Activated CD4-positive, CD25-positive, alpha-beta regulatory T cell (primary cell): Measurements from ENCODE around the gene HNRNPC.
"Not testable (repeated sequence)": the region's sequence is repeated elsewhere in the genome, so short reads cannot be mapped to it uniquely, and the experiment has no call there.

Experiments used
- DNase-seq, 4 experiments: peaks; one replicate each; lab custom pipeline; 2025; lab: John Stamatoyannopoulos, UW

The HNRNPC gene

DNA sequence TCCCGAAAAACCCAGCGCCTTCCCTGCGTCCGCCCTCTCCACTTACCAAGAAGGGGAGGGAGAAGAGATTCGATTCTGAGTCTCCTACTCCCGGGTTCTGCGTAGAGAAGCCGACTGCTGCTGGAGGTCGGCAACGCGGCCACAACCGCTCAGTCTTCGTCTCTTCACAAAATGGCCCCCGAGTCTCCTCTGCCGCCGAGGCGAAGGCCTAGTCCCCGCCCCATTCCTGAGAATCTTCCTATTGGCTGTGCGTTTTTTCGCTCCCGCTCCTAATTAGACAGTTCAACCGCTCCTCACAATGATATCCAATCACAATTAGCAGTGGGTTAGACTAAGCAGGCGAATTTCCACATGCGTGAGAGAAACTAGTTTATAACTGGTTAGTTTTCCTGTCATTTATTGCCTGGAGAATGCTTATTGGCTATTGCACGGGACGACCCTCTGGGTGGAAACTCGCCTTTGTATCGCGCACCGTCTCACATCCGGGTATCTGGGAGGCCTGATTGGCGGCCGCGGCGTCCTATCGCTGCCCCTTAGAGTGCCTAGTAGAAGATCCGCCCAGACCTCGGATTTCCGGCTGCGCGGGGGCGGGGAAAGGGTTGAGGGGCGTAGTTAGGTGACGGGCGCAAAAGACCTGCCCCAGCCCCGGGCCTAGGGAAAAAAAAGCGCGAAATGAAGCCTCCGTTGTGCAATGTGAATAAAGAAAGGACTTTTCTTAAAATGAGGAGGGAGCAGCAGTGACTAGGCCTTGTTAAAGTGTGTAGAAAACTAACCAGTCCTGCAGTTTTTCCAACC, at the start of gene HNRNPC:
TSS of gene HNRNPC (minus strand) at position 191 of the 795 bp plus-strand sequence. CDS start 35,249 bp downstream, outside the sequence.
- peak; percentile 98 to 100 (median 100) for DNase-seq

- no peak for DNase-seq
Measured at GRCh38 chr14:21317398-21317797, 48.2 kb upstream of the HNRNPC start.

DNA sequence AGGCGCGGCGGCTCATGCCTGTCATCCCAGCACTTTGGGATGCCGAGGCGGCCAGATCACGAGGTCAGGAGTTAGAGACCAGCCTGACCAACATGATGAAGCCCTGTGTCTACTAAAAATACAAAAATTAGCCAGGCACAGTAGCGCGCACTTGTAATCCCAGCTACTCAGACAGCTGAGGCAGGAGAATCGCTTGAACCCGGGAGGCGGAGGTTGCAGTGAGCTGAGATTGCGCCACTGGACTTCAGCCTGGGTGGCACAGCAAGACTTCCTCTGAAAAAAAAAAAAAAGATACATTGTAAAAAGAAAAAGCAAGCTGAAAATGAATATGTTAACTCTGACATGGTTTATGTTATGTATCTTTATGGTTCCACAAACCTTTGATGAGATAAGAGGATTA, 44.3 kb upstream of the HNRNPC start:
- DNase-seq: no peak

DNA sequence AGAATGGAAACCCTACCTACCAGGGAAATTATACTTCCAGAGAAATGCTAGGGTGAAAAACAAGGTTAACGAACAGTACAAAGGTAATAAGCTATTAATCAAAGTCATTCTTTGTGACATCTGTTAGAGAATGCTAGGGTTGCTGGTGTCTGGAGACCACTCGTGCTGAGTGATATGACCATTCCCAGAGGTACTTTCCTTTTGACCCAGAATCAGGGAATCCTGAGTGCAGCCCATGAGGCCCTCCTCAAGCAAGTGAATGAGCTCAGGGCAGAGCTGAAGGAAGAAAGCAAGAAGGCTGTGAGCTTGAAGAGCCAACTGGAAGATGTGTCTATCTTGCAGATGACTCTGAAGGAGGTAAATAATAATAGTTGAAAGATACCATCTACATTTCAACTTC, 42.4 kb upstream of the HNRNPC start:
- no peak for DNase-seq

GRCh38 chr14:21309956-21310355, 40.7 kb upstream of the HNRNPC start:
- no peak for DNase-seq

DNA sequence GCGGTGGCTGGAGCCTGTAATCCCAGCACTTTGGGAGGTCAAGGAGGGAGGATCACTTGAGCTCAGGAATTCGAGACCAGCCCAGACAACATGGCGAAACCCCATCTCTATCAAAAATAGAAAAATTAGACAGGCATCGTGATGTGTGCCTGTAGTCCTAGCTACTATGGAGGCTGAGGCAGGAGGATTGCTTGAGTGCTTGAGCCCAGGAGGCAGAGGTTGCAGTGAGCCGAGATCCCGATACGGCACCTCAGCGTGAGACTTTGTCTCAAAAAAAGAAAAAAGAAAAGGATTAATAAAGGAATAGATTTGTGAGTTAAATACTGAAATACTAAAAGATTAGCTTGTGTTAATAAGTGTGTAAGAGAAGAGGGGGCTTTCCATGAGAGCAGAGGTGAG, 40.0 kb upstream of the HNRNPC start:
- no peak for DNase-seq

GRCh38 chr14:21308479-21309237, 39.4 kb upstream of the HNRNPC start:
- DNase-seq: peak; percentile 32 to 64 (median 44)

DNA sequence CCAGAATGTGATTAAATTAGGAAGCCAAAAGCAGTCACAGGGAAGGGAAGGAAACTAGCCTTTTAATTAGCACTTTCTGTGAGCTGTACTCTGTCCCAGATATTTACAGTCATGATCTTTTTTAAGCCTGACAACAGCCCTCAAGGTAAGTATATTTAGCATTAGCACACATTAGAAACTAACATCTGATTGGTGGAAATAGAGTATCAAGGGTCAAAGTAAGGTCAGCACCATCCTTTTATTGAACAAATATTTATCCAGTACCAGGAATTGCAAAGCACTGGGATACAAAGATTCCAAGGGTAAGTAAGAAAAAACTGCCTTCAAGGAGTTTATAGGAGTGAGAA, 38.9 kb upstream of the HNRNPC start:
- no peak for DNase-seq

GRCh38 chr14:21307637-21308036, 38.4 kb upstream of the HNRNPC start:
- no peak for DNase-seq

- not testable (repeated sequence) for DNase-seq
Measured at GRCh38 chr14:21302836-21303140, 33.5 kb upstream of the HNRNPC start.

DNA sequence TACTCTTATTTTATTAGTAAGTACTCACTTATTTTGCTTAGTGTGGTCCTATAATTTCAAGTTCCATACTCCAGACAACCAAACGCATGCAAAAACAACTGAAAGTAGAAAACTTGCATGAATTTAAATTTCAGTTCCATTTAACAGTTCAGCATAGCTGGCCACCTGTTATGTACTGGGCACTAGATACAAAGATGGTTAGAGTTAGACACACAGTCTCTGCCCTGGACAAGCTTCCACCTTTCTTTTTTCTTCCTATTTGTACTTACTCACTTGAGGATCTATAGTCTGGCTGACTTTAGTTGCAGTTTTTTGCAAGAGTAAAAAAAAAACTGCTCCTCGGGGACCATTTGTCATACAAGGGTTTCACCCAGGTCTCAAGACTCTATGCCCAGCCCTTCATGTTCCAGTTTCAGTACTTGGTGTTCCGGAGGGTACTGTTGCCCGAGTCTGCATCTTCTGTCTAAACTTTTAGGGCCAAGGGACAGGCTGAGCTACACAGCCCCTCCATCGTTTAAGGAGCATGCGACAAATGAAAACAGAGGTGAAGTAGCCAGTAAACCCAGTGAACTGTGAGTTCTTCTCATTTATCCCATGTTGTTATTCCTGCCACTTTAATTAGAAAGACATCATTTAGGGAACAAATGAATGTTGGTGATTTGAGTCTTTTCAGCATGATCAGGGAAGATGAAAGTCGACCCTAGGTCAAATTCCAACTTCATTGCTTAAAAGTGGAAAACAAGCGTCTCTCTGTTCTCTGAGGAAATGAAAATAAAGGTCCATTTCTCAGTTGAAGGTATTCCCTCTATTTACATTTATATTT, 33.0 kb upstream of the HNRNPC start:
- DNase-seq: no peak

DNA sequence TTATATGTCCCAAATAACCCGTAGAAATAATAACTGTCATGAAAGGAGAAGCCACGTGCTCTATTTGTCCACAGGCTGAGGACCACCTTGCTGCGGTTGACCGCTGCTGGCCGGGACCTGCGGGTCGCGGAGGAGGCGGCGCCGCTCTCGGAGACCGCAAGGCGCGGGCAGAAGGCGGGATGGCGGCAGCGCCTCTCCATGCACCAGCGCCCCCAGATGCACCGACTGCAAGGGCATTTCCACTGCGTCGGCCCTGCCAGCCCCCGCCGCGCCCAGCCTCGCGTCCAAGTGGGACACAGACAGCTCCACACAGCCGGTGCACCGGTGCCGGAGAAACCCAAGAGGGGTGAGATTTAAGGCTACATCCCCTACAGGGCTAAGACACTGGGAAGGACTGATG, 31.6 kb upstream of the HNRNPC start:
- no peak for DNase-seq

- DNase-seq: no peak
Measured at GRCh38 chr14:21299562-21300130, 30.4 kb upstream of the HNRNPC start.

- no peak for DNase-seq
Measured at GRCh38 chr14:21298358-21298757, 29.1 kb upstream of the HNRNPC start.

DNA sequence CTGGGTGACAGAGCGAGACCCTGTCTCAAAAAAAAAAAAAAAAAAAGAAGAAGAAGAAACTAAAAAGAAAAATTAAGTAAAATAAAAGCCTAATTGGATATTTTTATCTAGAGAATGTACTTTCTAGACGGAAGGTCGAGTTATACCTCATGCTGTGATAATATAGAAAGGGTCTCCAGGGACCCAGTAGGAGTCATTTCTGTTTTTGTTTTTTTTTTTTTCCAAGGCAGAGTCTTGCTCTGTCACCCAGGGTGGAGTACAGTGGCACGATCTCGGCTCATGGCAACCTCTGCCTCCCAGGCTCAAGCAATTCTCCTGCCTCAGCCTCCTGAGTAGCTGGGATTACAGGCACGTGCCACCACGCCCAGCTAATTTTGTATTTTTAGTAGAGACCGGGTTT, 24.8 kb upstream of the HNRNPC start:
- not testable (repeated sequence) for DNase-seq

- no peak for DNase-seq
Measured at GRCh38 chr14:21287168-21287567, 17.9 kb upstream of the HNRNPC start.

GRCh38 chr14:21286516-21286915, 17.3 kb upstream of the HNRNPC start:
- DNase-seq: not testable (repeated sequence)

- DNase-seq: not testable (repeated sequence)
Measured at GRCh38 chr14:21281917-21282316, 12.7 kb upstream of the HNRNPC start.

DNA sequence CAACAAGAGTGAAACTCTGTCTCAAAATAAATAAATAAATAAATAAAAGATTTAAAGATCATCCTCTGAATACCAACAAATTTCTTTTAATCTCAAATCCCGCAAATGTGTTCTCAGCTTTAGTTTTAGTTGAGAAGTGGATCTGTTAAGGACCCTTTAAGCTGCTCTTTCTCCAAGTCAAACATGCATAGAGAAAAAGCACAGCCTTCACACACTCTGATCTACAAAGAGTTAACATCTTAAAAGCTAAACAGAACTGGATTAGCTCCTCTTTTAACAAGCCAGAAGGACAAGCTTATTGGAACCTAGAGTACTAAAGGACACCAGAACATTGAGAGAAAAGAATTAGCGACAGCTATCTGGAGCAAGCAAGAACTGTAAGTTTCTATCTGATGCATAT, 10.5 kb upstream of the HNRNPC start, which contains the start of gene RPGRIP1:
TSS of gene RPGRIP1 (plus strand) at position 301 of the 400 bp plus-strand sequence. CDS start 7,894 bp downstream, outside the sequence.
- DNase-seq: no peak

DNA sequence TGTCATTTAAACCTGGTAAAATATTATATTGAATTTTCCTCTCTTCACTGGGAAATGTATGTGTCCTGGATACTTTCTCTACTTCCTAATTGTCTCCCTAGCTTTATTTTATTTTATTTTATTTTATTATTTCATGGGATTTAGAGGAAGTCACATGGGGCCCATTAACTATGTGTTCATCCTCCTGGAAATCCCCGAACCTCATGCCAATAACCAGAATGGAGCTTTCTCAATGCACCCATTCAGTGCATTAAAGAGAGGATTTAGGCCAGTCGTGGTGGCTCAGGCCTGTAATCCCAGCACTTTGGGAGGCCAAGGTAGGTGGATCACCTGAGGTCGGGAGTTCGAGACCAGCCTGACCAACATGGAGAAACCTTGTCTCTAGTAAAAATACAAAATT, 9.4 kb upstream of the HNRNPC start:
- DNase-seq: no peak

GRCh38 chr14:21275261-21275858, 6.1 kb upstream of the HNRNPC start:
- no peak for DNase-seq

DNA sequence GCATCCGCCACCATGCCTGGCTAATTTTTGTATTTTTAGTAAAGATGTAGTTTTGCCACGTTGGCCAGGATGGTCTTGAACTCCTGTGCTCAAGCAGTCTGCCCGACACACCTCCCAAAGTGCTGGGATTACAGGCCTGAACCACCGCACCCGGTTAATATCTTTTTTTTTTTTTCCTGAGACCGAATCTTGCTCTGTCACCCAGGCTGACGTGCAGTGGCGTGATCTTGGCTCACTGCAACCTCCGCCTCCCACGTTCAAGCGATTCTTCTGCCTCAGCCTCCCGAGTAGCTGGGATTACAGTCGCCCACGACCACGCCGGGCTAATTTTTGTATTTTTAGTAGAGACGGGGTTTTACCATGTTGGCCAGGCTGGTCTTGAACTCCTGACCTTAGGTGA, 3.4 kb upstream of the HNRNPC start:
- not testable (repeated sequence) for DNase-seq
